MM.1S (cell line): Measurements from ENCODE around the gene SNRPA.

Source experiments
- EZH2 ChIP-seq: fragments of 300-600 bp; sonication (generic); optimal IDR thresholded peaks from 2 replicates; pipeline ENCODE3; 2017; ENCODE audit warnings: low read depth, mild to moderate bottlenecking, antibody characterized with exemption, low read length, mixed read lengths
- EZH2phosphoT487 ChIP-seq: fragments of 300-600 bp; sonication (generic); IDR thresholded peaks from 2 replicates; pipeline ENCODE4 v1.6.1; 2018; ENCODE audit warnings: antibody characterized with exemption, low read length
- TF ChIP-seq, protein P1 (sequence below): fragments of 300-600 bp; sonication (generic); IDR thresholded peaks from 2 replicates; pipeline ENCODE4 v1.5.1; 2016; ENCODE audit warnings: antibody characterized with exemption, low read length, mixed read lengths

GRCh38 chr19:40775632-40776022 lies 24.6 kb downstream of the SNRPA start:
- TF ChIP-seq, protein P1, sequence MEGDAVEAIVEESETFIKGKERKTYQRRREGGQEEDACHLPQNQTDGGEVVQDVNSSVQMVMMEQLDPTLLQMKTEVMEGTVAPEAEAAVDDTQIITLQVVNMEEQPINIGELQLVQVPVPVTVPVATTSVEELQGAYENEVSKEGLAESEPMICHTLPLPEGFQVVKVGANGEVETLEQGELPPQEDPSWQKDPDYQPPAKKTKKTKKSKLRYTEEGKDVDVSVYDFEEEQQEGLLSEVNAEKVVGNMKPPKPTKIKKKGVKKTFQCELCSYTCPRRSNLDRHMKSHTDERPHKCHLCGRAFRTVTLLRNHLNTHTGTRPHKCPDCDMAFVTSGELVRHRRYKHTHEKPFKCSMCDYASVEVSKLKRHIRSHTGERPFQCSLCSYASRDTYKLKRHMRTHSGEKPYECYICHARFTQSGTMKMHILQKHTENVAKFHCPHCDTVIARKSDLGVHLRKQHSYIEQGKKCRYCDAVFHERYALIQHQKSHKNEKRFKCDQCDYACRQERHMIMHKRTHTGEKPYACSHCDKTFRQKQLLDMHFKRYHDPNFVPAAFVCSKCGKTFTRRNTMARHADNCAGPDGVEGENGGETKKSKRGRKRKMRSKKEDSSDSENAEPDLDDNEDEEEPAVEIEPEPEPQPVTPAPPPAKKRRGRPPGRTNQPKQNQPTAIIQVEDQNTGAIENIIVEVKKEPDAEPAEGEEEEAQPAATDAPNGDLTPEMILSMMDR: no peak
- TF ChIP-seq EZH2 (no peak), EZH2phosphoT487 (no peak)
